HG03066 (cell line): ENCODE results near the gene MAPKAP1.

Experiments used
- ATAC-seq: cut with Tn5 transposase; IDR thresholded peaks from one replicate; pipeline ENCODE4 v1.9.1; 2021; ENCODE audit warnings: low read depth; ENCODE audit not compliant: unreplicated experiment

MAPKAP1 gene

DNA sequence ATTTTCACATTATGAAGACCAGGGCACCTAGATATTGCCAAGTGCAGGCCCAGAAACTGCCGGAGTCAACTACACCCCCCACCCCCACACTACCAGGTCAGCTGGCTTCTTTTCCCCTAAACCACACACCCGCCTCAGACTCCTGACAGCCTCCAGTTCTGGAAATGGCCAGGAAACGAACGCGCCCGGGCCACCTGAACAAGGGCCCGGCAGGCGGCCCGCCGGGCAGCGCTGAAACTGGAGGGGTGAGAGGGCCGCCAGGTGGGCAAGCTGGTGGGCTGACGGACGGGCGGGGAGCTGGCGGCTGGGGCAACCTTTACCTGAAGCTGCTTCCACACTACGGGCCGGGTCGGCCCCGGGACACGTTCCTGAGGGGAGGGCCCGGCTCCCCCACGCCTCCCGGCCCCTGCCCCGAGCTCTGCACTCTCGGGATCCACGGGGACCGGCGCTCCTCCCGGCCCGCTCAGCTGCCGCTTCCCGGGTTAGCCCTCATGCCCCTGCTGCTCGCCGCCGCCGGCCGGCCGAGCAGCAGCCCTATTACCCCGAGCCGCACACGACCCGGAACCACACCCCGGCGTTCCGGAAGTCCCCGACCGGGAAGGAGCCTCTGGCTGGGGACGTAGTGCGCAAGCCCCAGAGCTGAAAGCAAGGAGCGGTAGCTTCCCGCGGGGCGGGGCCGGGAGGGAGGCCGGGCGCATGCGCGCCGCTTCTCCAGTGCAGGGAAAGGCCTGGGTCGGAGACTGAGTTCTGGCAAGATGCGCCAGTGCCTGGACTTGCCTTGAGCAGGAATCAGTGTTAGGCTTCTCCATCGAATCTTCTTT is at the start of gene MAPKAP1:
MAPKAP1 (minus strand) TSS at position 558 of the 821 bp plus-strand sequence. CDS start 34,634 bp downstream, outside the sequence.
- peak; percentile 93 for ATAC-seq

DNA sequence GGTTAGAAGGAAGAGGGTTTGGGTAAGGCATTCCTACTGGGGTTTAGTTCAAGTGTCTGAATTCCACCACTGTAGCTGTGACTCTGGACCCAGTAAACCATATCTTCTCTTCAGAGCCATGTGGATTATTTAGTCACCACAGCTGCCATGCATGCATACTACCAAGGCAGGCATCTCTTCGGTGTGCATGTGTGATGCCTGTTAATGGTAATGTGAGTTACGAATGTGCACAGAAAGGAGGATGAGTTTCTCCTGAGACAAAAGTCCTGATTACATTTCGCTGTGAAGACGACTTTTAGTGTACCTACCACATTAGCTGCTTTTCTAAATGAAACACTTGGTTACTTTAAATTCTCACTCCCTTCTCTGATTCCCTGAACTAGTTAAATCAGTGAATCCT is 49.5 kb upstream of the MAPKAP1 start:
- ATAC-seq = no peak

DNA sequence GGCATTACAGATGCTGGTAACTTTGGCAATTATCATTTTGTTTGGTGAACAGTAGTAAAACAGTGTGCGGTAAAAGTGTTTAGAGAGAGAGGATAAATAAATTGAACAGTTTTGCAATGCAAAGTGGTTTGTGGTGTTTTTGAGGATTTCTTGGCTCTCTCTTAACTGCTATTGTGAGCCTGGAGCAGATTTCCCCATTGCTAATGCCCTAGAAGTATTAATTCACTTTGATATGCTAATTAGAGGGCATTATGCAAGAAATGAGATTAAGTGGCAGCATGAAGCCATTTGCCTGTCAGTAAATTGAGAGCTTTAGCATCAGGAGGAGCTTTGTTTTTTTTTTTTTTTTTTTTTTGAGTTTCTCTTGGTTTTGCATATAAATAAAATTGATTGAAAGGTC is 48.3 kb upstream of the MAPKAP1 start:
- ATAC-seq = no peak

DNA sequence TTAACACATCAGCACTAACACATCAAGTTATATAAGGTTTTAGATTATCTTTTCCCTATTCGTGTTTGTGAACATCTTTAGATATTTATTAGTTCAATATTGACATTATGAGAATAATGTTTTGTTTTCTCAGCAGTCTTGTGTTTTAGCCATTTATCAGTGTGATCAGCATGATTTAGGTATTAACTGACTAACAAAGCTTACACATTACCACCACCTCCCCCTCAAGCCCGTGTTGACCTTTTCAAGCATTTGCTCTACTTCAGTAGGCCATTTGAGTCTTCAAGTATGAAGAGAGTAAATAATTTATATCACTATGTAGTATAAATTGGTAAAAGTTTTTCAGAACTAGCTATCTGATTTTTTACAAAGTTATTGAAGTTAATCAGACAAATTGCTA is 47.1 kb upstream of the MAPKAP1 start:
- no peak for ATAC-seq

DNA sequence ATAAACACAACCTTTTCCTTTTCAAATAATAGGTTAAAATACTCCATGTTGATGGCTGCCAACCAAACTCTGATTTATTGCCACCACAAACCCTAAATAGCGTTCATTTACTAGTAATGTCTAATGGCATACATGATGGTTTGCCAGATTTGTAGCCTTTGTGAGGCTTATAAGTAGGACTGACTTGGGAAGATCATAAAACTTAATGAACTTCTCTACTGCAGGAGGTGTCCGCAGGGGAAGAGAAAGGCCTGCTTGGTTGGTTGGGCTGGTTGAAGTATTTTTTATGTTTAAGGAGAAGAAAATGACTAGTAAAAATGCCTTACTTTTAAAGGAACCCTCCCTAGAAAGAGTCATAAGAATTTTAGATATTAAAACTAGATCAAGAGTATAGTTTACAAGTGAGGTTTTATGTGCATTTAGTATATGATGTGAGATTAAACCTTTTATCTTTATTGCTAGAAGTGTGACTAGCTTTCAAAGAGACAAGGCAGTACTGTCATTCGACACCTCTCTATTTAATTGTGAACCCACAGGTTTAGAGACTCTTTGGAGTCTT is 45.1 kb upstream of the MAPKAP1 start:
- no peak for ATAC-seq

GRCh38 chr9:125750627-125751011 is 43.6 kb upstream of the MAPKAP1 start:
- no peak for ATAC-seq

- ATAC-seq = no peak
These were observed 43.1 kb upstream of the MAPKAP1 start for GRCh38 chr9:125749951-125750626.

DNA sequence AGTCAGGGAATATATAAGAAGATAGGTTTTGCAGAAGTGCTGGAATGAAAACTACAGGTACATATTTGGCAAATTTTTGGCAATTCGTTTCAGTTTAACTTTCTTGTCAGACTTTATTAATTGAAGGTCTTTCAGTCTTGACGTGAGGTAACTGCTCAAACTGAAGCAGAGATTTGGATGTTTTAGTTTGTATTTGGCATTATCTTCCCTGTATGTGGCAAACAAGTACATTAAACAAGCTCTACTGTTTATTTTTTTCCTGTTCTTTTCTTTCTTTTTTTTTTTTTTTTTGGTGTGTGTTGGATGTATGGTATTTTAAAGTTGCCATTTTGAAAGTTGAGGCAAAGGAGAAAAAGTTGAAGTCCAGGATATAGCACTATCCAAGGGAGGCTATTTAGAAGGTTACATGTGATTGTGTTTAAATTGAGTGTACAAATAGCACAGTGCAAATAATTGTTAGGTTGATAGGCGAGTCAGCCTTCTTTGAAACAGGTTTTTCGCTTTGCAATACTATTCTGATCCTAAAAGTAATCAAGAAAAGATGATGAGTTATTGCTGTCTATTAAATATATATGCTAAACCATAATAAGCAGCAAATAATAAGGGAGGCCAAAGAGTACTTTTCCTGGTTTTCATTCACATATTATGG is 42.4 kb upstream of the MAPKAP1 start:
- ATAC-seq = no peak

DNA sequence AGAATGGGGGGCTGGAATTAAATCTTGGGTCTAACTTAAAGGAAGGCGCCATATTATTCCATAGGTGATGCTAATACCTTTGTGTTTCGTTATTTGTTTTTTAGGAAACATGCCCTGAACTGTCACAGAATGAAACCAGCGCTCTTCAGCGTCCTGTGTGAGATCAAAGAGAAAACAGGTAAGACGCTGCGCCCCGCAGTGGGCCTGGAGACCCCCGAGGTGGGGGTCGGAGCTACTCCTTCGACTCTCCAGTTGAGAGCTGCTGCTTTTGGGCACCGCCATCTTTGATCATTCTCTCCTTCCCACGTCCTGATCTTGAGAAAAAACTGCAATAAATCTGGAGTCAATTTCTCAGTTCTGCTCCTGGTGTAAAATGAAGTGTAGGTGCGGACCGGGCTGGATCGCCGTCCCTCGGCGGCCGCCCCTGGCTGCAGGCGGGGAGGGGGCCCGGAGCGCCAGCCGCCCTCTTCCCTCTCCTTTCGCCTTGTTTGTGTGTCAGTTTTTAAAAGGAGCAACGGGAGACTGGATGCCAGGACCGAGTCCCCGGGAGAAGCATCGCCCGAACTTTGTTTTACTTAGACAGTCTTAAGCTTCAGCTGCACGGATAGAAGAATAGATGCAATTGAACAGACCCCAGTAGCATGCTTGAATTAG is 41.6 kb upstream of the MAPKAP1 start:
- no peak for ATAC-seq

DNA sequence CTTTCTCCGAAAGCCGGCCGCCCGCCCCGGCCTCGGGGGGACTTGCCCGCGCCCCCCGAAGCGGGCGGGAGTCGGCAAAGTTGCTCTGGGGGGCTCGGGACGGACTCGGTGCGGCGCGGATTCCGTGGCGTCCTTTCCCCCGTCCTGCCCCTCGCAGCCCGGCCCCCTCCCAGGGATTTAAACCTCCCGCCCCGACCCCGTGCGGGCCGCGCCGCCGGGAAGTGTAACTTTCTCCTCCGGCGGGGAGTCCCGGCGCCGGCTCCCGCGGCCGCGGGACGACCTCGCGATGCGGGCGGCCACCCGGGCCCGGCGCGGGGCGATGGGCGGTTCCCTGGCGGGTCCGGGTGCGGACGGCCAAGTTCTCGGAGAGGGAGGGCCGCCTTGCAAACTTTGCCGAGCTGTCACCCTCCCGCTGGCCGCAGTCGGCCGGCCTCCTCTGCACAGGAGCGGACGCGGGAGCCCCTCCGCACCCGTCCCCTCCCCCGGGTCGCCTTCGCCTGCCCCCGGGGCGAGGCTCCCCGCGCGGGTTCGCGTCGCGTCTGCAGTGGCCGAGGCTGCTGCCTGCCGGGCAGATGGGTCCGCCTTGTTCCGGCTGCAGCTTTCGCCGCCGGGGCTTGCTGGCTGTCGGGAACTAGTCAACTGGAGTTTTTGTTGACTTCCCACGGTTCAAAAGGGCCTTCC is 40.9 kb upstream of the MAPKAP1 start:
- ATAC-seq = no peak

GRCh38 chr9:125747053-125747764 is 40.2 kb upstream of the MAPKAP1 start, which contains the start of gene PBX3:
TSS of gene PBX3 (plus strand) at chr9:125747373.
- ATAC-seq = peak; percentile 11

- ATAC-seq = peak; percentile 7
These were observed 39.7 kb upstream of the MAPKAP1 start for GRCh38 chr9:125746774-125747052.

DNA sequence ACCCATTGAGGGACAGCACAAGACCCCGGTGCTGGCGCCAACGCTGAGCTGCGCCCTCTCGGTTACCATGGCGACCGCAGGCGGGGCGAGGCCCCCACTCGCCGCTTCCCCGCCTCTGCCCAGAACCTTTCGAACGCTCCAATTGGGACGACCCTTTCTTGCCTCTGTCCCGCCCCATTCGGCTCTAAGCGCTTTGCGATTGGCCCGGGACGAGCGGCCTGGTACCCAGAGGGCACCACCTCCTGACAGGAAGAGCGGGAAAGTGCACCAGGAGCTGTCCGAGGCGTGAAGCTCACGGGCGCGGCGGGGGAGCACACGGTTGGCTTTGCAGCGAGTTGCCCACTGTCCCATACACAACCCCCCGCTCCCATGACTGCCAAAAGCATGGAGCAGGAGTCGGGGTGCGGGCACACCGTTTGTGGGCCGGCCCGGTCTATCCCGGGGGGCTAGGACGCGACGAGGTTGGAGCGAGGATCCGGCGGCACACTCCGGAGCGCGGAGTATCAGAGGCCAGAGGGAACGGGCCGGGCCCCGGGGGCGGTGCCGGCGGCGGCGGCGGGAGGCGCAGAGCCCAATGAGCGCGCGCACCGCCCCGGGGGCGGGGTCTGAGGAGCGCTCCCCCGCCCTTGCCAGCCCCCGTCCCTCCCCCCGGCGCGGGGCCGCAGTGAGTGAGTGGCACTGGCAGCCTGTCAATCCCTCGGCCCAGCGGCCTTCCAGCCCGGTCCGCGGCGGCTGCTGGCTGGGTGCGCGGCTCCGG is 39.2 kb upstream of the MAPKAP1 start:
- ATAC-seq = peak; percentile 60

DNA sequence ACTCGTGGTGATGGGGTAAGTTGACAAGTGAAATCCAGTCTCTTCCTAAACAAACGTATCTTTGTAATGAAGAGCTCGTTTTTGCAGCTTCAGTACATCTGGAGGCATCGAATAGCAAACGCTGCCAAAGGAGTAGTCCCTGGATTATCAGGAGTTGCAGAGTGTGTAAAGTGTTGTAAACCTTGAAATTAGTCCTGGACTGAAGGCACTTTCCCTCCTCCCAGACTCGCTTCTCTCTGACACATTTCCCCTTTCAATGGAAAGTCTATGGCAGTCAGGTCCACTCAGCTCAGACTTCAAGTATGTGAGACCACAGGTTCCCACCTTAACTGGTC is 38.6 kb upstream of the MAPKAP1 start:
- no peak for ATAC-seq

GRCh38 chr9:125745018-125745417 is 38.0 kb upstream of the MAPKAP1 start:
- ATAC-seq = no peak

- ATAC-seq = no peak
These were observed 37.6 kb upstream of the MAPKAP1 start for GRCh38 chr9:125744616-125745015.

DNA sequence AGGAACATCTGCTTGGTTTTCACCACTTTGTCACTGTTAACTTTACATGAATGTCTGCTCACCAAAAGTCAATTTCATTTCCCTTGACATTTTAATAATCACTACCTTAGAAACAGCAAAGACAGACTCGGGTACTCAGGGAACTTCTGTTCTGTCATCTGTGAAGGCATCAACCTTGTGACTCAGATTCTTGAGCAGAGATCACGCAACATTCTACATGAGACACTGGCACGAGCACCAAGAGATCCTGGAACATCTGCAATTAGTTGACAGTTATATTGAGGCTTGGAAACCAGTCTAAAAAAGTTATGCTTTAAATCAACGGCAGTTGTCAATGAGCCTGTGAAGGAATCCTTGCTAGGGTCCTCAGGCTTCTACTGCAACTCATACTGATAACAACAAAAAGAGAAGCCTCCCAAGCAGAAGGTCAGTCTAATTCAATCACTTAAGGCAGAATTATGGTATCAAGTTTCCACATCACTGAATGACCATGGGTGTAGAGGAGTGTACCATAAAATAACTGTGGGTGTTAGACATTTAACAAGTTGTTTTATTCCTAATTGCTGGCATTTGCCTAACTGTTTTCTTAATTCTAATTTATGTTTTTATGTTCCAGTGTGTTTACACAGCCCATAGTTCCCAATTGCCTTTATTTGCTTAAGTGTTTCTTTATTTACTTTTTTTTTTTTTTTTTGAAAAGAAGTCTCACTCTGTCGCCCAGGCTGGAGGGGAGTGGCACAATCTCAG is 36.8 kb upstream of the MAPKAP1 start:
- no peak for ATAC-seq

- ATAC-seq = no peak
These were observed 35.6 kb upstream of the MAPKAP1 start for GRCh38 chr9:125742657-125743056.
